Measurements from ENCODE around the gene RXRG. TPM values are rescaled to one million over a fixed set of nuclear protein-coding genes. Genes with fewer than 3 reads are reported as not detected.

The RXRG gene
- polyA plus RNA-seq, 1 donor (not counting 4 experiments of a cell fraction or from before 2014, with no cell fraction given) = not detected

GRCh38 chr1:165442053-165442452 lies 2.9 kb downstream of the RXRG start:
- TF ChIP-seq EZH2 (IDR thresholded peaks at IDR 0.05; ENCODE audit: low read length) (no peak), CTCF (optimal IDR thresholded peaks at IDR 0.05 in 1 of 3, IDR thresholded peaks at IDR 0.05 in 1 of 3, conservative IDR thresholded peaks at IDR 0.05 in 1 of 3; ENCODE audit: extremely low read depth in 1 of 3, insufficient read depth in 2 of 3, low read length in 3 of 3) (no peak)
- no peak overlapping the region for H3K9ac ChIP-seq (ENCODE audit: control insufficient read depth, extremely low read depth, insufficient read depth, low read length)
- FAIRE-seq (no peak), DNase-seq (ENCODE audit: low read depth, low spot score) (no peak)
- H2AFZ ChIP-seq (ENCODE audit: control insufficient read depth, low read length) = no peak overlapping the region
- H3K36me3 ChIP-seq (ENCODE audit: control insufficient read depth in 2 of 2, extremely low read depth in 1 of 2, insufficient read depth in 2 of 2, low read length in 2 of 2) = no peaks in the 10 kb centered on the region
- H3K79me2 ChIP-seq (ENCODE audit: control insufficient read depth, insufficient read depth, low read length) = no peaks in the 10 kb centered on the region
- H3K27ac ChIP-seq (ENCODE audit: control insufficient read depth, insufficient read depth, low read length) = no peak overlapping the region
- no peak overlapping the region for H3K4me3 ChIP-seq (ENCODE audit: control insufficient read depth in 2 of 3, extremely low read depth in 1 of 3, insufficient read depth in 2 of 3, low read depth in 1 of 3, low read length in 3 of 3)
- H3K9me3 ChIP-seq (ENCODE audit: control insufficient read depth, low read depth, low read length) = no peaks in the 10 kb centered on the region
- no peaks in the 10 kb centered on the region for H3K9me1 ChIP-seq (ENCODE audit: control insufficient read depth, extremely low read depth, insufficient read depth, low read length)
- H3K27me3 ChIP-seq (ENCODE audit: control insufficient read depth, extremely low read depth, insufficient read depth, low read length) = peaks cover 68% of the 10 kb centered on the region
- H4K20me1 ChIP-seq (ENCODE audit: control insufficient read depth, extremely low read depth, insufficient read depth, low read length) = no peaks in the 10 kb centered on the region
- H3K4me1 ChIP-seq (ENCODE audit: control insufficient read depth, extremely low read depth, insufficient read depth, low read length) = no peaks in the 10 kb centered on the region
- dilution Hi-C loops (cut with MboI; ENCODE audit: extremely low pct_ligation_motif_present, low sequenced_read_pairs) = no loop called here
- H3K4me2 ChIP-seq (ENCODE audit: control insufficient read depth, extremely low read depth, insufficient read depth, low read depth, low read length) = no peak overlapping the region

- FAIRE-seq (no peak), DNase-seq (ENCODE audit: low read depth, low spot score) (no peak)
- Histone ChIP-seq H3K9me1 (ENCODE audit: control insufficient read depth, extremely low read depth, insufficient read depth, low read length) (no peaks in the 10 kb centered on the region), H3K4me2 (ENCODE audit: control insufficient read depth, extremely low read depth, insufficient read depth, low read depth, low read length) (no peak overlapping the region), H3K79me2 (ENCODE audit: control insufficient read depth, insufficient read depth, low read length) (no peaks in the 10 kb centered on the region), H3K27ac (ENCODE audit: control insufficient read depth, insufficient read depth, low read length) (no peak overlapping the region), H3K36me3 (ENCODE audit: control insufficient read depth in 2 of 2, extremely low read depth in 1 of 2, insufficient read depth in 2 of 2, low read length in 2 of 2) (no peaks in the 10 kb centered on the region), H3K27me3 (ENCODE audit: control insufficient read depth, extremely low read depth, insufficient read depth, low read length) (peaks cover 66% of the 10 kb centered on the region), H4K20me1 (ENCODE audit: control insufficient read depth, extremely low read depth, insufficient read depth, low read length) (no peaks in the 10 kb centered on the region), H3K9ac (ENCODE audit: control insufficient read depth, extremely low read depth, insufficient read depth, low read length) (no peak overlapping the region), H3K9me3 (ENCODE audit: control insufficient read depth, low read depth, low read length) (no peaks in the 10 kb centered on the region), H3K4me3 (ENCODE audit: control insufficient read depth in 2 of 3, extremely low read depth in 1 of 3, insufficient read depth in 2 of 3, low read depth in 1 of 3, low read length in 3 of 3) (no peak overlapping the region), H2AFZ (ENCODE audit: control insufficient read depth, low read length) (no peak overlapping the region), H3K4me1 (ENCODE audit: control insufficient read depth, extremely low read depth, insufficient read depth, low read length) (no peaks in the 10 kb centered on the region)
- dilution Hi-C loops (cut with MboI; ENCODE audit: extremely low pct_ligation_motif_present, low sequenced_read_pairs) = no loop called here
- TF ChIP-seq CTCF (optimal IDR thresholded peaks at IDR 0.05 in 1 of 3, IDR thresholded peaks at IDR 0.05 in 1 of 3, conservative IDR thresholded peaks at IDR 0.05 in 1 of 3; ENCODE audit: extremely low read depth in 1 of 3, insufficient read depth in 2 of 3, low read length in 3 of 3) (no peak), EZH2 (IDR thresholded peaks at IDR 0.05; ENCODE audit: low read length) (no peak)
These were observed 3.6 kb downstream of the RXRG start for GRCh38 chr1:165441166-165441880.
